ENCODE measurements around the gene ZNF281.
A peak's percentile ranks its signal among the peaks of the same experiment; 100 is the strongest.
"Not testable (repeated sequence)": the region's sequence is repeated elsewhere in the genome, so short reads cannot be mapped to it uniquely, and the experiment has no call there.

ZNF281 gene

DNA sequence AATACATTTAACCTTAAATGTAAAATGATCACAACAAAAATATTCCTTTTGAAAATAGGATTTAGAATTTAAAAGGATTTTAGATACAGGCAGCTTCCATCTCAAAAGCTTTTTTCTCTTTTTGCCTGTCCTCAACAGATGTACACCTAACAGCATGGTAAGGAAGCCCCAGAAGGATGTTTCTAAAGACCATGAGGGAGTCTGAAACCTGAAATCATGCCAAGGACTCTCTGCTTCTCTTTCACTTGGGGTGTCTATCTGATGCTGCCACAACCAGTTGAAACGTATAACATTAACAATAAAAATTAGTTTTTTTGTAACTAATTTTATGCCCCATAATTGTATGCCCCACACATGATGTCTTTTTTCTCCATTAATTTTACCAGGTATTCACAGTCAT lies 5.4 kb upstream of the ZNF281 start:
- Histone ChIP-seq H3K4me1 (ENCODE audit: insufficient read depth, low read length) (peaks cover 5% of the 10 kb centered on the region; the same call in 1 of the 2 replicates), H3K9me3 (ENCODE audit: control insufficient read depth, insufficient read depth, low read length) (no peaks in the 10 kb centered on the region), H3K36me3 (ENCODE audit: insufficient read depth, low read length) (no peaks in the 10 kb centered on the region), H3K9ac (ENCODE audit: low read depth, low read length) (no peak overlapping the region)

- Histone ChIP-seq H3K9me3 (ENCODE audit: control insufficient read depth, insufficient read depth, low read length) (no peaks in the 10 kb centered on the region), H3K9ac (ENCODE audit: low read depth, low read length) (no peak overlapping the region), H3K4me1 (ENCODE audit: insufficient read depth, low read length) (peaks cover 5% of the 10 kb centered on the region; the same call in 1 of the 2 replicates), H3K36me3 (ENCODE audit: insufficient read depth, low read length) (no peaks in the 10 kb centered on the region)
Observed at GRCh38 chr1:200414657-200415056, 4.8 kb upstream of the ZNF281 start.

DNA sequence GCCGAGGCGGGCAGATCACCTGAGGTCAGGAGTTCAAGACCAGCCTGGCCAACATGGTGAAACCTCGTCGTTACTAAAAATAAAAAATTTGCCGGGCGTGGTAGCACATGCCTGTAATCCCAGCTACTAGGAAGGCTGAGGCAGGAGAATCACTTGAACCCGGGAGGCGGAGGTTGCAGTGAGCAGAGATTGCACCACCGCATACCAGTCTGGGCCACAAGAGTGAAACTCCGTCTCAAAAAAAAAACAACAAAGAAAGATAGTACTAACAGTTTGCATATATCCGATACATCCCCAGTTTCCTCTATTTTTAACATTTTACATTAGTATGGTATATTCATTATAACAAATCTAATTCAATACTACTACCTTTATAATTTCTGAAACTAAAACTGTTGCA lies 3.9 kb upstream of the ZNF281 start:
- H3K4me1 ChIP-seq (ENCODE audit: insufficient read depth, low read length); H3K9me3 ChIP-seq (ENCODE audit: control insufficient read depth, insufficient read depth, low read length); H3K9ac ChIP-seq (ENCODE audit: low read depth, low read length); H3K36me3 ChIP-seq (ENCODE audit: insufficient read depth, low read length): not testable (repeated sequence)

DNA sequence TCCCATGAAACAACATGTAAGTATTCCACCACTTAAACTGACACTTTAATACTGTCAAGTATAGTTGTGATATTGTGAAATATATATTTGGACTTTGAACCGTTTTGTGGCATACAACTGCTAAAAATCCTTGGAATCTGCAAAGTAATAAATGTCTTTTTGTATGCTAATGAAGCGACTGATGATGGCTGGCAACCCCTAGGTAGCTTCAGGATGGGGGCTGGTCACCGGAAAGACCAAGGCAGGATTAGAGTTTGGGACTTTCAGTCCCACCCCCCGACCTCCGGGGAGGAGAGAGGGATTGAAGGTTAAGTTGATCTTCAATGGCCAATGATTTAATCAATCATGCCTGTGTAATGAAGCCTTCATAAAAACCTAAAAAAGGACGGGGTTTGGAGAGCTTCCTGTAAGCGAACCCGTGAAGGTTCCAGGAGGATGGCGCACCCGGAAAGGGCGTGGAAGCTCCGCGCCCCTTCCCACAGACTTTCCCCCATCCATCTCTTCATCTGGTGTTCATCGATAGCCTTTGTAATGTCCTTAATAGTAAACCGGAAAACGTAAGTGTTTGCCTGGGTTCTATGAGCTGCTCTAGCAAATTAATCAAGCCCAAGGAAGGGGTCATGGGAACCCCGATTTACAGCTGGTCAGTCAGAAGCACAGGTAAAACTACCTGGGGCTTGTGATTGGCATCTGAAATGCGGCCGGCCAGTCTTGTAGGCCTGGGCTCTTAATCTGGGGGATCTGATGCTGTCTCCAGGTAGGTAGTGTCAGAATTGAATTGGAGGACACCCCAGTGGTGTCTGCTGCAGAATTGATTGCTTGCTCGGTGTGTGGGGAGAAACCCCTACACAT lies 1.8 kb upstream of the ZNF281 start:
- peaks cover 20% of the 10 kb centered on the region for H3K4me1 ChIP-seq (ENCODE audit: insufficient read depth, low read length)
- no peaks in the 10 kb centered on the region for H3K9me3 ChIP-seq (ENCODE audit: control insufficient read depth, insufficient read depth, low read length)
- peak overlapping the region; percentile 84 for H3K9ac ChIP-seq (ENCODE audit: low read depth, low read length)
- peaks cover 20% of the 10 kb centered on the region for H3K36me3 ChIP-seq (ENCODE audit: insufficient read depth, low read length)

DNA sequence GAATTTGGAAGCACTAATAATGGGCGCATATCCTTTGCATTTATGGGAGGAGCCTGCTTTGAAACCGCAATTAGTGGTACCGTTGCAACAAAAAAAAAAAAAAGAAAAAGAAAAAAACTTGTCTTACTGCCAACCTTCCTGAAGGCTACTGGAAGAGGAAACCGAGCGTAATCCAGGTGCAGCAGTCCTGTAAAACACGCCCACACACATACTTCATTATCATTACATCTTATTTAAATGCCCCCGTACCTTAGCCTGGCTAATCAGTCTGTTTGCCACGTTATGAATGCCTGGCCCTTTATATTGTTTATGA lies 686 bp upstream of the ZNF281 start:
- H3K4me1 ChIP-seq (ENCODE audit: insufficient read depth, low read length) = peaks cover 19% of the 10 kb centered on the region
- H3K9me3 ChIP-seq (ENCODE audit: control insufficient read depth, insufficient read depth, low read length) = no peaks in the 10 kb centered on the region
- H3K36me3 ChIP-seq (ENCODE audit: insufficient read depth, low read length) = peaks cover 26% of the 10 kb centered on the region
- peak overlapping the region; percentile 84 for H3K9ac ChIP-seq (ENCODE audit: low read depth, low read length)

- H3K9me3 ChIP-seq (ENCODE audit: control insufficient read depth, insufficient read depth, low read length) = no peaks in the 10 kb centered on the region
- H3K36me3 ChIP-seq (ENCODE audit: insufficient read depth, low read length) = peaks cover 26% of the 10 kb centered on the region
- peak overlapping the region; percentile 84 for H3K9ac ChIP-seq (ENCODE audit: low read depth, low read length)
- peaks cover 15% of the 10 kb centered on the region for H3K4me1 ChIP-seq (ENCODE audit: insufficient read depth, low read length)
Observed at GRCh38 chr1:200409203-200409760, 554 bp downstream of the ZNF281 start.

- peaks cover 18% of the 10 kb centered on the region for H3K4me1 ChIP-seq (ENCODE audit: insufficient read depth, low read length)
- no peaks in the 10 kb centered on the region for H3K9me3 ChIP-seq (ENCODE audit: control insufficient read depth, insufficient read depth, low read length)
- H3K36me3 ChIP-seq (ENCODE audit: insufficient read depth, low read length) = peaks cover 29% of the 10 kb centered on the region
- H3K9ac ChIP-seq (ENCODE audit: low read depth, low read length) = peak overlapping the region; percentile 42; the same call in 1 of the 2 replicates
Observed at GRCh38 chr1:200406161-200406797, 3.6 kb downstream of the ZNF281 start.

DNA sequence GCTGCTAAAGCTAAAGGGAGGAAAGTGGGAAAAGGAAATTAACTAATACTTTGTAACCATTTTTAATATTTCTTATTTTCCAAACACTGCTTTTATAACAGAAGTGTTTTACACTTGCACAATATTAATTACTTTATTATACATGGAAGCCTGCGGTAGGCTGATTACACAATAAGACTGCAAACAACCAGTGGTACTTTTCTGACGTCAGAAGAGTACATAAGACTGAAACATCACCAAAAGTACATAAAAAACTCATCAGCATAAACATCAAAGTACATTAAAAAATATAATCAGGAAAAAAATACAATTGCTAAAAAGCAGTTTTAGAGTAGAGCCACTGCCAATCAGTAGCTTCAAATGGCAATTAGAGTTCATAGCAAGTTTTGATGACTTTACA lies 4.6 kb downstream of the ZNF281 start:
- Histone ChIP-seq H3K36me3 (ENCODE audit: insufficient read depth, low read length) (peaks cover 29% of the 10 kb centered on the region), H3K4me1 (ENCODE audit: insufficient read depth, low read length) (peaks cover 18% of the 10 kb centered on the region), H3K9ac (ENCODE audit: low read depth, low read length) (no peak overlapping the region), H3K9me3 (ENCODE audit: control insufficient read depth, insufficient read depth, low read length) (no peaks in the 10 kb centered on the region)

DNA sequence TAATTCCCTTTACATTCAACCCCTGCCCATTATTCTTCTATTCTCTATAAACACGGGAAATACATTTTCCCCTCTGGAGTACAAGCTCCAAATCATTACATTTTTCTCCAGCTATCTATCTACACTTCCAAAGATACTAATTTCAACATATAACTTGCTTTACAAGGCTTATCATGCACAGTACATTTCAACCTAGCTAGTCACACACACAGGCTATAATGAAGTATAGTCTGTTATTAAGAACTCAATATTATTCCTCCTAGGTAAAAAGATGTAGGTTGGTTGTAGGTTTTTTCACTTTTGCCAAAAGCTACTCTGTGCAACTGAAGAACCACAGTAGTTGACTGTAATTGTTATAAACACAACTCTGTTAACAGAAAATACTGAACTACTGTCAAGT lies 8.1 kb downstream of the ZNF281 start:
- Histone ChIP-seq H3K9ac (ENCODE audit: low read depth, low read length) (no peak overlapping the region), H3K9me3 (ENCODE audit: control insufficient read depth, insufficient read depth, low read length) (no peaks in the 10 kb centered on the region), H3K4me1 (ENCODE audit: insufficient read depth, low read length) (peaks cover 6% of the 10 kb centered on the region; the same call in 1 of the 2 replicates), H3K36me3 (ENCODE audit: insufficient read depth, low read length) (0 out of 2 replicates have a peak, but pooled peaks cover 9% of the 10 kb centered on the region)

DNA sequence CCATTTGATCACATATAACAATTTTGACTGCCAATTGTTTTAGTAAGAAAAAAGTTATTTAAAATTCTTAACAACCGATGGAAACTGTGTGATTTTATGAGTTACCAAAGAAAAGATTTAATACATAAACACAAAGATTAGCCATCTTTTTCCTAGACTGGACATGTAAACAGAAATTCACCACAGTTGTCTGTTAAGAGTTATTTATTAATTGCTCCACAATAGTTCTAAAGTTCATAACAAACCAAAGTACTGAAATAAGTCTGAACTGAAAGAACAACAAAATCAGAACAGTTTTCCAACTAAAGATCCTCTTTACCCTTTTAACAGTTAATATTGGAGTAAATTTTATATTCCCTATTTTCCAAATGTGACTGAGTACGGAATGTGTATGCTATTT lies 8.6 kb downstream of the ZNF281 start:
- no peak overlapping the region for H3K9ac ChIP-seq (ENCODE audit: low read depth, low read length)
- 0 out of 2 replicates have a peak, but pooled peaks cover 7% of the 10 kb centered on the region for H3K36me3 ChIP-seq (ENCODE audit: insufficient read depth, low read length)
- no peaks in the 10 kb centered on the region for H3K9me3 ChIP-seq (ENCODE audit: control insufficient read depth, insufficient read depth, low read length)
- peaks cover 10% of the 10 kb centered on the region; the same call in 1 of the 2 replicates for H3K4me1 ChIP-seq (ENCODE audit: insufficient read depth, low read length)

GRCh38 chr1:200400556-200400955 lies 9.3 kb downstream of the ZNF281 start:
- H3K36me3 ChIP-seq (ENCODE audit: insufficient read depth, low read length) = 0 out of 2 replicates have a peak, but pooled peaks cover 3% of the 10 kb centered on the region
- no peak overlapping the region for H3K9ac ChIP-seq (ENCODE audit: low read depth, low read length)
- no peaks in the 10 kb centered on the region for H3K9me3 ChIP-seq (ENCODE audit: control insufficient read depth, insufficient read depth, low read length)
- H3K4me1 ChIP-seq (ENCODE audit: insufficient read depth, low read length) = peaks cover 12% of the 10 kb centered on the region; the same call in 1 of the 2 replicates

- Histone ChIP-seq H3K36me3 (ENCODE audit: insufficient read depth, low read length) (0 out of 2 replicates have a peak, but pooled peaks cover 3% of the 10 kb centered on the region), H3K9ac (ENCODE audit: low read depth, low read length) (no peak overlapping the region), H3K4me1 (ENCODE audit: insufficient read depth, low read length) (peaks cover 12% of the 10 kb centered on the region; the same call in 1 of the 2 replicates), H3K9me3 (ENCODE audit: control insufficient read depth, insufficient read depth, low read length) (no peaks in the 10 kb centered on the region)
Observed at GRCh38 chr1:200399860-200400259, 10.0 kb downstream of the ZNF281 start.

DNA sequence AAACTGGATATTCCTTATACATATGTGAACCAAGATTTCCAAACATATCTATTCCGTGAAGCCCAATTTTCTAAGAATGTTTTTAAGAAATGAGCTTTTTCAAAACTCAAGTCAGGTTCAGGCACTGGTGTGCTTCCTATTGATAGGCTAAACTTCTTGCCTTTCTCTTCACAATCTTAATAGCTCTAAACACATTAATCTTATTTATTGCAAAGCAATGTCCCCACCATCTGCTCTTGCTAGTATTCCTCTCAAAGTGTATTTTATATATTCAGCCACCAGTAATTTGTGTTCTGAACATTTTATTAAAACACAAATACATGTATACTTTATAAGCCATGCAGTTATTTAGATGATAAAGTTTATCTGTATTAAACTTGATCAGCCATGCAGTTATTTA lies 11.5 kb downstream of the ZNF281 start:
- H3K4me1 ChIP-seq (ENCODE audit: insufficient read depth, low read length) = peaks cover 12% of the 10 kb centered on the region; the same call in 1 of the 2 replicates
- no peak overlapping the region for H3K9ac ChIP-seq (ENCODE audit: low read depth, low read length)
- H3K36me3 ChIP-seq (ENCODE audit: insufficient read depth, low read length) = 0 out of 2 replicates have a peak, but pooled peaks cover 3% of the 10 kb centered on the region
- no peaks in the 10 kb centered on the region for H3K9me3 ChIP-seq (ENCODE audit: control insufficient read depth, insufficient read depth, low read length)

GRCh38 chr1:200392625-200393185 lies 17.1 kb downstream of the ZNF281 start:
- Histone ChIP-seq H3K4me1 (ENCODE audit: insufficient read depth, low read length) (peaks cover 34% of the 10 kb centered on the region), H3K9ac (ENCODE audit: low read depth, low read length) (no peak overlapping the region), H3K9me3 (ENCODE audit: control insufficient read depth, insufficient read depth, low read length) (no peaks in the 10 kb centered on the region), H3K36me3 (ENCODE audit: insufficient read depth, low read length) (no peaks in the 10 kb centered on the region)
